Activated naive CD8-positive, alpha-beta T cell (primary cell): ENCODE data around the gene KLK1.

Experiments used
- H3K27ac Mint-ChIP-seq: one replicate; pipeline ENCODE4 v1.8.0; 2021; ENCODE audit warnings: mixed read lengths
- H3K27me3 Mint-ChIP-seq: one replicate; pipeline ENCODE4 v1.8.0; 2021; ENCODE audit warnings: mixed read lengths
- H3K36me3 Mint-ChIP-seq: one replicate; pipeline ENCODE4 v1.8.0; 2021; ENCODE audit warnings: mixed read lengths
- H3K4me1 Mint-ChIP-seq: one replicate; pipeline ENCODE4 v1.8.0; 2021; ENCODE audit warnings: low read depth, mixed read lengths
- H3K4me3 Mint-ChIP-seq: one replicate; pipeline ENCODE4 v1.8.0; 2021; ENCODE audit warnings: mild to moderate bottlenecking, mixed read lengths
- H3K9me3 Mint-ChIP-seq: one replicate; pipeline ENCODE4 v1.8.0; 2021; ENCODE audit warnings: low read depth, mixed read lengths

The KLK1 gene

DNA sequence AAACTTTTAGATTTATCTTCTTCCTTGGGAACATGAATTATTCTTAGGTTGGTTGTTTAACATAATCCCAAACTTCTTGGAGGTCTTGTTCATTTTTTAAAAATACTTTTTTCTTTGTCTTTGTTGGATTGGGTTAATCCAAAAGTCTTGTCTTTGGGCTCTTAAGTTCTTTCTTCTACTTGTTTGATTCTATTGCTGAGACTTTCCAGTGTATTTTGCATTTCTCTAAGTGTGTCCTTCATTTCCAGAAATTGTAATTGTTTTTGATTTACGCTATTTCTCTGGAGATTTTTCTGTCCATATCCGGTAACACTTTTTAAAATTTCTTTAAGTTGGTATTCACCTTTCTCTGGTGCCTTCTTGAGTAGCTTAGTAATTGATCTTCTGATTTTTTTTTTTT lies 19.6 kb upstream of the KLK1 start:
- Mint-ChIP-seq H3K27ac (no peak overlapping the region), H3K9me3 (peaks cover 8% of the 10 kb centered on the region), H3K4me3 (no peak overlapping the region), H3K27me3 (peaks cover 9% of the 10 kb centered on the region), H3K4me1 (no peaks in the 10 kb centered on the region), H3K36me3 (peaks cover 3% of the 10 kb centered on the region)

DNA sequence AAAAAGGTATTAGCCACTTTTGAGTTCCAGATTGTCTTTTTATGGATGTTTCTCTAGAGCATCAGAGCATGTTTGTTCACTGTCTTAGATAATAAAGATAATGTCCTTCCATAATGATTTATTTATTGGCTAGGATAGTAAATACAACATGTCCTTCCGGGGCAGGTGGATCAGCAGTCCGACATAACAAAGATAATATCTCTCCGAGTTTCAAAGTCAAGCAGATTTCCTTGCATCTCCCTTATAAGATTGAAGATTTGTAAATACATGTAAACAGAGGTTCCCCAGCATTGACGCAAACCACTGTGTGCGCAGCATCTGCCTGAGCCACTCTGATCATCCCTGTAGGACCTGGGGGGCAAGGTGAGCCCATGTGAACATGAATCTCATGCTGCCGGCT lies 18.5 kb upstream of the KLK1 start:
- H3K27me3 Mint-ChIP-seq = peaks cover 14% of the 10 kb centered on the region
- H3K4me3 Mint-ChIP-seq = no peak overlapping the region
- H3K36me3 Mint-ChIP-seq = peaks cover 3% of the 10 kb centered on the region
- peaks cover 2% of the 10 kb centered on the region for H3K4me1 Mint-ChIP-seq
- peaks cover 8% of the 10 kb centered on the region for H3K9me3 Mint-ChIP-seq
- H3K27ac Mint-ChIP-seq = no peak overlapping the region

DNA sequence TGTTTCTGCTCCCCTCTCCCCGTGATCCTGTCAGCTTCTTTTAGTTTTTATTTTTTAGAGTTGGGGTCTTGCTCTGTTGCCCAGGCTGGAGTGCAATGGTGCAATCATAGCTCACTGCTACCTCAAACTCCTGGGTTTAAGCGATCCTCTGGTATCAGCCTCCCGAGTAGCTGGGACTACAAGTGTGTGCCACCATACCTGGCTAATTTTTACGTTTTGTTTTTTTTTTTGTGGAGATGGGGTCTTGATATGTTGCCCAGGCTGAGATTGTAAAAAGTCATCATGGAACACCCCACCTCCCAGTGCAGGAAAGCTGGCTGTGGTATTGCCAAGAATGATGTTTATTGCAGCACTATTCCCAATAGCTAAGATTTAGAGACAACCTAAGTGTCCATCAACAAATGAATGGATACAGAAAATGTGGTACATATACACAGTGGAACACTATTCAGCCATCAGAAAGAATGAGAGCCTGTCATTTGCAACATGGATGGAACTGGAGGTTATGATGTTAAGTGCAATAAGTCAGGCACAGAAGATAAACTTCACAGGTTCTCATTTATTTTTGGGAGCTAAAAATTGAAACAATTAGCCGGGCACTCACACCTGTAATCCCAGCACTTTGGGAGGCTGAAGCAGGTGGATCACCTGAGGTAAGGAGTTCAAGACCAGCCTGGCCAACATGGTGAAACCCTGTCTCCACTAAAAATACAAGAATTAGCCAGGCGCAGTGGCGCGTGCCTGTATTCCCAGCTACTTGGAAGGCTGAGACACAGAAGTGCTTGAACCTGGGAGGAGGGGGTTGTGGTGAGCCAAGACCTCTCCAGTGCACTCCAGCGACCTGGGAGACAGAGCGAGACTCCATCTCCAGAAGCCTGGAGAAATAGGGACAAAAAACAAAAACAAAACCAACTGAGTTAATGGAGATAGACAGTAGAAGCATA lies 16.4 kb upstream of the KLK1 start:
- Mint-ChIP-seq H3K27me3 (peaks cover 20% of the 10 kb centered on the region), H3K4me1 (peaks cover 13% of the 10 kb centered on the region), H3K27ac (no peak overlapping the region), H3K4me3 (no peak overlapping the region), H3K36me3 (peaks cover 3% of the 10 kb centered on the region), H3K9me3 (peaks cover 8% of the 10 kb centered on the region)

DNA sequence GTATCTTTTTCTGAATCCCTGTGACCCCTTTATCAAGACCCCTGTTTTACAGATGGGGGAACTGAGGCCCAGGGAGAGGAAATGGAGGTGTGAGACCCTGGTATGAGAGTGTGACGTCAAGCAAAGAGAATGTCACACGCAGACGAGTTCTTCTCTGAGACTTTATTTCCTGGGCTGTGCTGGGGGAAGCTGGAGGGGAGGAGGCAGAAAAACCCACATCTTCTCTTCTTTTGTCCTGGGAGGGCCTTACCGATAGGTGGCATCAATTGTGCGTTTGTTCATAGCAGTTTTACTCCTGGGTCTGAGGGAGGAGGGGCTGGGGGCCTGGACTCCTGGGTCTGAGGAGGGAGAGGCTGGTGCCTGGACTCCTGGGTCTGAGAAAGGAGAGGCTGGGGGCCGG lies 14.7 kb upstream of the KLK1 start:
- H3K27ac Mint-ChIP-seq = no peak overlapping the region
- peaks cover 13% of the 10 kb centered on the region for H3K4me1 Mint-ChIP-seq
- H3K9me3 Mint-ChIP-seq = peaks cover 1% of the 10 kb centered on the region
- H3K36me3 Mint-ChIP-seq = peaks cover under 1% of the 10 kb centered on the region
- no peak overlapping the region for H3K4me3 Mint-ChIP-seq
- peaks cover 21% of the 10 kb centered on the region for H3K27me3 Mint-ChIP-seq

DNA sequence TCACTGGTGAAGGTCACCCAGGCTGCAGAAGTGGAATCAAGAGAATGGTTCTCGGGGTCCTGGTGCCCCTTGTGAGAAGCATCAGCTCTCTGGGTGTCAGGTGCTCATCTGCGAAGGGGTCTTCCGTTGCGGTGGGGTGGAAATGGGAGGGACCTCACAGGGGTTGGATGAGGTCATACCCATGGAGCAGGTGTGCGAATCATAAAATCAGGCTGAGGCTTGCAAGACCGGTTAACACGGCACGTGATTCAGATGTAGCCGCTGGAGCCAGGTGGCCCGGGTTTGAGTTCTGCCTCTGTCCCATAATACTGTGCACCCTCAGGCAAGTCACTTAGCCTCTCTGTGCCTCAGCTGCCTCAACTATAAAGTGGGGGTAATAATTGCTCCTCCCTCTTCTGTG lies 13.7 kb upstream of the KLK1 start:
- Mint-ChIP-seq H3K4me3 (peak overlapping the region; percentile 85), H3K9me3 (no peaks in the 10 kb centered on the region), H3K4me1 (peaks cover 13% of the 10 kb centered on the region), H3K27ac (no peak overlapping the region), H3K36me3 (no peaks in the 10 kb centered on the region), H3K27me3 (peaks cover 27% of the 10 kb centered on the region)

DNA sequence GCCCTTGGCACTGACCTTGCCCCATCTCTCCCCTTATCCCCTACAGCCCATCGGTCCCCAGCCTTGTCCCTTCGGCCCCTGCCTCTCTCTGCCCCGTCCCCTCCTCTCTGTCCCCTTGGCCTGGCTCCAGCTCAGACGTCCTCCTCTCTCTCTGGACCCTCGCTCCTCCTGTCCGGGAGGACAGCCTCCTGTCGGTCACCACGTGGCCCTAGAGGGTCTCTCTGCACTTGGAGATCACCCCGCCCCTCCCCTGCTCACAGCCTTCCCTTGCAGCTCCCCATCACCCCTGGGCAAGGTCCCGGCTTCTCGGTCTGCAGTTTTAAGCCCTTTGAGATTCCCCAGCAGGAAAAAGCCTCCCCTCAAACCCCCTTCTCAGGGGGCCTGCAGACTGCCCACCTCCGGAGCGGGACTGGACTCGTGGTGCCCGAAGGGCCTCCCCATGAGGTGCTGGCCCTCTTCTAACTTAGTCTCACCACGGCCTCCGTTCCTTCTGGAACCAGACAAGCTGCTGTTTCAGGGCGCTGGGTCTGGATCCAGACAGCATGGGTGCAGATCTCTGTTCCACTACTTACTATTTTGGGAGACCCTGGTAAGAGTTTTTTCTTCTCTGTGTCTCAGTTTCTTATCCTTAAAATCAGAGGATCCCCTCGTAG lies 13.1 kb upstream of the KLK1 start:
- peak overlapping the region; percentile 85 for H3K4me3 Mint-ChIP-seq
- no peaks in the 10 kb centered on the region for H3K36me3 Mint-ChIP-seq
- peaks cover 27% of the 10 kb centered on the region for H3K27me3 Mint-ChIP-seq
- H3K4me1 Mint-ChIP-seq = peaks cover 13% of the 10 kb centered on the region
- no peak overlapping the region for H3K27ac Mint-ChIP-seq
- no peaks in the 10 kb centered on the region for H3K9me3 Mint-ChIP-seq

DNA sequence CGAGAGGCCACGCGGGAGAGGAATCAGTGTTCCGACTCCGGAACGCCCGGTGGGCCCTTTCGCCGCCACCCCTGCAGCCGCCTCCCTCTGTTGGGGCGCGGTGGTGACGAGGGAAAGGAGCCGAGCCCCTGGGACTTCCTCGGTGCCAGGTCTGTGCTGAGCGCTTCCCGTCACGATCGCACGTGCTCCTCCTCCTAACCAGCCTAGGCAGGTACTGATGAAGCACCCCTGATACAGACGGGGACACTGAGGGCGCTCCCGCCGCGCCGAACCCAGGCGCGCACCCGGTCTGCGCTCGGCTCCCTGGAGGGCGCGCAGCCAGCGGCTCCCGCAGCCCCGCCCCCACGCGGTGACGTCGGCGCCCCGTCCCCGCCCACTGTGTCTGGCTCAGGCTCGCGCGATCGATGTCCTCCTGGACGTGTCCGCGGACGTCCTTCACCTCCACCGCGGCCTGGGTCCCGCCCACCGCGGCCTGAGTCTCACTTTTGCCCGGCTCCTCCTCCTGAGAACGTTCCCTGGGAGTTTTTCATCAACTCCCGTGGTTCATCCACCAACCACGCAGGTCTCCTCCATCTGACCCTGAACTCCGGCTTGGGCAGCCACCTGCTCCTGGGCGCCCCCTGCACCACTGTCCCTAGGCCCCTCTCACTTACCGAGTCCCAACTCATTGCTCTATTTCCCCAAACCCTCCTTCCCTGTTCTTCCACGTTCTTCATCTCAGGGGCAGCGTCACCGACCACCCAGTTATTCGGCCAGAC lies 12.4 kb upstream of the KLK1 start:
- no peak overlapping the region for H3K27ac Mint-ChIP-seq
- H3K4me3 Mint-ChIP-seq = peak overlapping the region; percentile 85
- no peaks in the 10 kb centered on the region for H3K36me3 Mint-ChIP-seq
- peaks cover 27% of the 10 kb centered on the region for H3K27me3 Mint-ChIP-seq
- no peaks in the 10 kb centered on the region for H3K9me3 Mint-ChIP-seq
- peaks cover 13% of the 10 kb centered on the region for H3K4me1 Mint-ChIP-seq

DNA sequence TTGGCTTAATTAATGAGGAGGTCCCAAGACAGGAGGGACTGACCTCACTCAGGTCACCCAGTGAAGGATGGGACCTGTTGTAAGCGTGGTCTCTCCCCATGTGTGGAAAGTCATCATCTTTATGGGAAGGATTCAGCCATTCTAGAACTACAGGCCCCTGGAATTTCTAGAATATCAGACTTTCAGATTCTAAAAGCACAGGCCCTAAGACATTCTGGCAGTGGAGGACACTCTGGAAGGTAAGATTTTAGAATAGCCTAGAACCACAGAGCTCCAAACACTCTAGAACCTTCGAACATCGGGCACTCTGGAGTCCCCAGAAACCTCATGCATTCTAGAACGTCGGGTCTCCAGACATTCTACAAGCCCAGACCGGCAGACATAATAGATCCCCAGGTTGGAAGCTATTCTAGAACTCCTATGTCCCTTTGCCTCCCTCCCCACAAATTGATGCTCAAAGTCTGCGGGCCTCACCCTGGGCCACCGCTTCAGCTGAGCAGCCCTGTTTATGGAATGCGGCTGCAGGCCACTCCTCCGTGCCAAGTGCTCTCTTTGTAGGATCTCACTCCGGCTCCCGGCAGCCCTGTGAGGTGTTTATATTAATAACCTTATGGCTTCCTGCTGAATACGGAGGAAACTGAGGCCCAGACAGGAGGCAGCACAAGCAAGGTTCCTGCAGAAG lies 11.7 kb upstream of the KLK1 start:
- Mint-ChIP-seq H3K27ac (no peak overlapping the region), H3K9me3 (no peaks in the 10 kb centered on the region), H3K4me1 (peaks cover 13% of the 10 kb centered on the region), H3K27me3 (peaks cover 28% of the 10 kb centered on the region), H3K4me3 (peak overlapping the region; percentile 73), H3K36me3 (no peaks in the 10 kb centered on the region)

DNA sequence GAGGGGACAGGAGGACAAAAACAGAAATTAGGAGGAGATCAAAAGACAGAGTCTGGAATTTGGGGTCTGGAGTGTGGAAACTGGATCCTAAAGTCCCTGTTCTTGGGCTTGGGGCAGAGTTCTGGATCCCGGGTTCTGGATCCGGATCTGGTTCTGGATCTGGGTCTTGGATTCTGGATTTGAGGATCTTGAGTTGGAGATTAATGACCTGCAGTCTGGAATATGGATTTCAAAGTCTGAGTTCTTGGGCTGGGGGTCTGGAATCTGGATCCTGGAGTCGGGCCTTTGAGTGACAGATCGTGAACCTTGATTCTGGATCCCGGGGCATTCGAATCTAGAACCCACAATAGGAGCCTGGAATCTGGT lies 10.2 kb upstream of the KLK1 start:
- Mint-ChIP-seq H3K27ac (no peak overlapping the region), H3K36me3 (no peaks in the 10 kb centered on the region), H3K9me3 (no peaks in the 10 kb centered on the region), H3K27me3 (peaks cover 32% of the 10 kb centered on the region), H3K4me3 (no peak overlapping the region), H3K4me1 (peaks cover 13% of the 10 kb centered on the region)

DNA sequence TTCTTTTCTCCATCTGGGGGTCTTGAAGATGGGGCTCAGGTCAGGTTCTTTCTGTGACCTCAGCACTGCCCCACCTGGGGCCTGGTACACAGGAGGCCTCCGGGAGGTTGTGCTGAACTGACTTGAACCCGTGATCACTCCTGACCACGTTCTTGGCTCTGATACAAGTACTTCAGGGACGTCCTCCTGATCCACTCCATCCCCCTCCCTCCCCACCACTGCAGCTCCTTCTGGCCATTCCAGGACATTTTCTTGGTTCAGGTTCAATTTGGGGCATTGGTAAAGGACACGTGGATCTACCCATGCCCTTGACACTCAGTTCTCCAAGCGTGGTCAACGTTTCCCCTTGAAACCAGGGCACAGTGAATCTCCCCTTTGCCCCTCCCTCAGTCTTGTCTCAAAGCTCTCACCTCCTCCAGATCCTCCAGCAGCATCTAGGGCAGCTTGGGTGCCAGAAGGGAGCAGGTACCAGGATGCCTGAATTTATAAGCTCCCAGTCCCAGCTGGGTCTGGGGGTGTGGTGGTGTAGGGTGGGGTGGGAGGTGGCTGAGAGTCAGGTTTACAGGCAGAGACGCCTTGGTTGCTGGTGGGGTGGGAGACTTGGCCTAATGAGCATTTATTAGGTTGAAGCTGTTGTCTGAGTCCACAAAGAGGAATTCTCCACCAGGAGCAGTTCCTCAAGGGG lies 9.7 kb upstream of the KLK1 start, which contains the start of gene KLK15:
KLK15 (minus strand) TSS at position 458 of the 685 bp plus-strand sequence. CDS start 2,082 bp downstream, outside the sequence.
- Mint-ChIP-seq H3K27me3 (peaks cover 31% of the 10 kb centered on the region), H3K9me3 (no peaks in the 10 kb centered on the region), H3K36me3 (no peaks in the 10 kb centered on the region), H3K4me1 (peaks cover 13% of the 10 kb centered on the region), H3K27ac (no peak within 1 kb of the TSS), H3K4me3 (no peak within 1 kb of the TSS)

DNA sequence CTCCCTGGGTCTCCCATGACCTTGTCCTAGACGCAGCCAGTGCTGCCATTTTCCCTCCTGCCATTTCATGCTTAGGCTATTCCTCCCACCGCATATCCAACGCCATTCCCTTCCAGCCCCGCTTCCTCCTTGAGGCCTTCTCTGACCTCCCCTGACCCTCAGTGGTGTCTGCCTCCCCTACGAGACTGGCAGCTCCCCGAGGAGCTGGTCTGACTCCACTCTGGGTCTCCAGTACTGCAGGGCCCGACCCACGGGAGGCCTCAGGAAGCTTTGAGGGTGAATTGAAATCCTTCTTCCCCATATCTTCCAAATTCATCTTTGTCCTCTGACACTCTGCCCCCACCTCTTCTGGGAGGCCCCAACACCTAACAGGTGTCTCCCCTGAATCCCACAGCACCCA lies 9.1 kb upstream of the KLK1 start:
- Mint-ChIP-seq H3K4me1 (peaks cover 13% of the 10 kb centered on the region), H3K36me3 (no peaks in the 10 kb centered on the region)

DNA sequence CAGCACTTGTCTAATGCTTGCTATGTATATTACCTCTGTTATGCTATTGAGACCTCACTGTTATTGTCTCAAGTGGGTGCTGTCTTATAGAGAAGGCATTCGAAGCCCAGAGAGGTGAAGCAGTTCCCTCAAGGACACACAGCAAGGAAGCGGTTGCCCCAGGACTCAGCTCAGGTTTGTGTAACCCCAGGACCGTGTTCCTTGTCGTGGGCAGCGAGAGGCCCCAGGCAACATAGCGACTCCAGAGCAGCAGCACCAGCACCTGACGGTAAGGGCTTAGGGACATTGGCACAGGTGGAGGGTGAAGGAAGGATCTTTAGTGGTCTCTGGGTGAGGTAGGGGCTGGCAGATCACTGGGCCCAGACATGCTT lies 7.4 kb upstream of the KLK1 start:
- Mint-ChIP-seq H3K9me3 (no peaks in the 10 kb centered on the region), H3K27me3 (peaks cover 24% of the 10 kb centered on the region), H3K4me3 (no peak overlapping the region), H3K4me1 (peaks cover 5% of the 10 kb centered on the region), H3K27ac (no peak overlapping the region), H3K36me3 (no peaks in the 10 kb centered on the region)

More for the DNA sequence above, 9.1 kb upstream of the KLK1 start:
- Mint-ChIP-seq H3K4me3 (no peak overlapping the region), H3K9me3 (no peaks in the 10 kb centered on the region), H3K27me3 (peaks cover 31% of the 10 kb centered on the region), H3K27ac (no peak overlapping the region)

DNA sequence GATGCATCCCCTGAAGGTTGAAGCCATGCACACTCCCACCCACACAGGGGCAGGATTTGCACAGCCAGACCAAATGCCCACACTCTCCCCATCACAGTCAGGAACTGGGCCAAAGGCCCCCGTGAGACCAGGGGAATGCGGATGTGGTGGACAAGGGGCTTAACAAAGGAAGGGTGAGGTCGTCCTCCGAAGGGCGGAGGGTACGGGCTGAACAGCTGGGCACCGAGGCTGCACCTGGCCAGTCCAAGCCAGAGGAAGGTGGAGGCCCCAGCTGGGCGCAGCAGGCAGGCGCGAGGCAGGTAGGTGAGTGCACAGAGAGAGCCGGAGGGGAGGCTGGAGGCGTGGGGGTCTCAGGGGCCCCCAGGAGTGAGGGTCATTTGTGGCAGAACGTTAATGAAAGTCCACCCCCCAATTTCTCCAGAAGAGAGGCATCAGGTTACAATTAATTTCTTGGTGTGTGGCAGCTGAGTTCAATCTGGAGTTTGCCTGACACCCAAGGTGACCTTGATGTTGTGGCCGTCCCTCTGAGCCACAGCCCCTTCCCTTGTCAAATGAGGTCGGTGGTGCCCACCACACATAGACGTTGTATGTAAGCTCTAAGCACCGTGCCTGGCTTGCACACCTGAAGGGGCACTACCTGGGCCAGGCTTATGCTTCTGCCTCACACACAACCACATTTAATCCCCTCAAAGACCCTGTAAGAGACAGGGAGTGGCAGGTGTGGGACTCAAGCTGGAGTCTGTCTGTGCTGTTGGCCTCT lies 6.9 kb upstream of the KLK1 start:
- H3K36me3 Mint-ChIP-seq = no peaks in the 10 kb centered on the region
- H3K4me3 Mint-ChIP-seq = no peak overlapping the region
- peaks cover 25% of the 10 kb centered on the region for H3K27me3 Mint-ChIP-seq
- peaks cover 4% of the 10 kb centered on the region for H3K4me1 Mint-ChIP-seq
- H3K9me3 Mint-ChIP-seq = no peaks in the 10 kb centered on the region
- no peak overlapping the region for H3K27ac Mint-ChIP-seq
